HepG2 (cell line): Measurements from ENCODE around the gene NKPD1. TPM values are rescaled to one million over a fixed set of nuclear protein-coding genes. Genes with fewer than 3 reads are reported as not detected.

ENCODE experiments used
- ATAC-seq: fragments of 200-7000 bp; cut with Tn5 transposase; 3 replicates; pipeline ENCODE4 v1.9.1; 2020; ENCODE audit warnings: mild to moderate bottlenecking, moderate library complexity
- BruUV-seq: library from RNA; stranded (reverse); fragments of 400-500 nt; replicated peaks from 2 replicates; lab custom pipeline; 2021; lab: Mats Ljungman, UMichigan
- CTCF ChIA-PET: fragments of 300-600 bp; formaldehyde crosslinking; extraction: SDS; loops from one replicate; lab custom pipeline; 2021; ENCODE audit warnings: low total read pairs, inconsistent platforms, low intra/inter-chr PET ratio; lab: Yijun Ruan, JAX
- POLR2A ChIA-PET: fragments of 350-600 bp; sonication (Branson Sonifier 250); formaldehyde crosslinking; loops from one replicate; lab custom pipeline; 2020; ENCODE audit warnings: antibody characterized with exemption, inconsistent platforms; lab: Yijun Ruan, JAX
- DNase-seq: peaks from one replicate; pipeline ENCODE4 v3.0.0-alpha.2; 2015; ENCODE audit warnings: low spot score
- FAIRE-seq: peaks from 3 replicates; lab custom pipeline; 2011; peaks lifted over from hg19 to GRCh38; lab: Jason Lieb, UNC
- H2AFZ ChIP-seq: one replicate; pipeline ENCODE4 v1.6.1; 2011; ENCODE audit warnings: low read length, inconsistent platforms
- H3K27ac ChIP-seq: fragments of 300-600 bp; 3 replicates; pipeline ENCODE4 v1.8.0; 2011; ENCODE audit warnings: mixed run types, mild to moderate bottlenecking, mixed read lengths, low read length, inconsistent platforms; ENCODE audit not compliant: insufficient read depth; ENCODE audit errors: extremely low read length
- H3K27me3 ChIP-seq, 2 experiments: fragments of 200-600 bp in 1 of 2; 2 replicates in 1 of 2; 3 replicates in 1 of 2; pipeline versions ENCODE4 v1.6.0 to v1.8.0; 2011; ENCODE audit warnings: low read length in 2 of 2, mild to moderate bottlenecking in 2 of 2, moderate library complexity in 2 of 2, inconsistent platforms in 1 of 2; ENCODE audit not compliant: insufficient read depth in 2 of 2, control insufficient read depth in 1 of 2
- H3K36me3 ChIP-seq, 2 experiments: fragments of 200-600 bp in 1 of 2; replicated peaks in 1 of 2; 2 replicates in 1 of 2; 3 replicates in 1 of 2; pipeline versions ENCODE4 v1.5.1 to v1.8.0; 2011; ENCODE audit warnings: low read length in 2 of 2, inconsistent platforms in 1 of 2; ENCODE audit not compliant: insufficient read depth in 2 of 2, control insufficient read depth in 1 of 2
- H3K4me1 ChIP-seq: 2 replicates; pipeline ENCODE4 v1.5.1; 2012; ENCODE audit warnings: low read length, inconsistent platforms; ENCODE audit not compliant: insufficient read depth
- H3K4me2 ChIP-seq: 2 replicates; pipeline ENCODE4 v1.6.0; 2011; ENCODE audit warnings: low read depth, low read length, inconsistent platforms
- H3K4me3 ChIP-seq, 3 experiments: fragments of 200-600 bp in 1 of 3; sonication (generic), shearing (Covaris generic) in 1 of 3; replicated peaks in 1 of 3; 2 replicates each; pipeline ENCODE4 v1.5.1; 2011 to 2016; ENCODE audit warnings: low read length in 3 of 3, inconsistent platforms in 2 of 3, low read depth in 2 of 3, mild to moderate bottlenecking in 2 of 3, control low read depth in 1 of 3, mixed read lengths in 1 of 3; ENCODE audit not compliant: insufficient read depth in 1 of 3
- H3K79me2 ChIP-seq: one replicate; pipeline ENCODE4 v1.6.1; 2011; ENCODE audit warnings: low read length, inconsistent platforms; ENCODE audit not compliant: insufficient read depth
- H3K9ac ChIP-seq: 2 replicates; pipeline ENCODE4 v1.6.0; 2011; ENCODE audit warnings: mild to moderate bottlenecking, low read depth, low read length, inconsistent platforms; ENCODE audit not compliant: insufficient read depth
- H3K9me3 ChIP-seq: 2 replicates; pipeline ENCODE4 v1.5.1; 2012; ENCODE audit warnings: mild to moderate bottlenecking, low read length
- H4K20me1 ChIP-seq: 2 replicates; pipeline ENCODE4 v1.6.0; 2011; ENCODE audit warnings: inconsistent platforms, mild to moderate bottlenecking, low read length, moderate library complexity; ENCODE audit not compliant: insufficient read depth
- ARHGAP35 ChIP-seq: sonication (generic); formaldehyde crosslinking; IDR thresholded peaks from 2 replicates; pipeline ENCODE4 v1.9.0; 2022; ENCODE audit warnings: mild to moderate bottlenecking, inconsistent platforms, moderate library complexity, missing genetic modification reagents, borderline replicate concordance
- GTF3A ChIP-seq: sonication (generic); formaldehyde crosslinking; conservative IDR thresholded peaks from 2 replicates; pipeline ENCODE4 v1.4.0; 2020; ENCODE audit warnings: mild to moderate bottlenecking, missing genetic modification reagents
- HDAC6 ChIP-seq: fragments of 200-600 bp; sonication (generic); IDR thresholded peaks from 2 replicates; pipeline ENCODE4 v1.7.0; 2017; ENCODE audit warnings: mild to moderate bottlenecking, antibody characterized with exemption, low read length, low read depth
- LCORL ChIP-seq, 2 experiments: fragments of 450-650 bp in 1 of 2; sonication (generic) in 1 of 2; formaldehyde crosslinking in 1 of 2; IDR thresholded peaks; 2 replicates each; pipeline versions ENCODE4 v1.5.0 to v1.6.1; 2017 to 2020; ENCODE audit warnings: antibody characterized with exemption in 1 of 2, missing genetic modification reagents in 1 of 2
- NFKB2 ChIP-seq: sonication (generic); formaldehyde crosslinking; IDR thresholded peaks from 2 replicates; pipeline ENCODE4 v1.4.0; 2020; ENCODE audit warnings: missing genetic modification reagents, borderline replicate concordance
- RBM22 ChIP-seq: fragments of 200-400 bp; formaldehyde crosslinking; optimal IDR thresholded peaks from 2 replicates; pipeline ENCODE3; 2017; ENCODE audit warnings: mild to moderate bottlenecking, low read length, moderate library complexity
- SMC3 ChIP-seq: IDR thresholded peaks from 2 replicates; pipeline ENCODE4 v1.6.1; 2011; ENCODE audit warnings: low read length, improper control_type of control experiment
- SNAPC2 ChIP-seq: sonication (generic); formaldehyde crosslinking; IDR thresholded peaks from 2 replicates; pipeline ENCODE4 v1.8.1; 2022; ENCODE audit warnings: mild to moderate bottlenecking, missing genetic modification reagents
- TARDBP ChIP-seq: sonication (generic); formaldehyde crosslinking; IDR thresholded peaks from 2 replicates; pipeline ENCODE4 v1.8.0; 2022; ENCODE audit warnings: mild to moderate bottlenecking, missing genetic modification reagents
- TCF12 ChIP-seq, 2 experiments: fragments of 450-650 bp in 1 of 2; sonication (generic) in 1 of 2; formaldehyde crosslinking in 1 of 2; IDR thresholded peaks; 2 replicates each; pipeline versions ENCODE4 v1.6.1 to v1.8.0; 2017 to 2022; ENCODE audit warnings: antibody characterized with exemption in 1 of 2, mild to moderate bottlenecking in 1 of 2, missing genetic modification reagents in 1 of 2, moderate library complexity in 1 of 2
- ZC3H4 ChIP-seq: sonication (generic); formaldehyde crosslinking; IDR thresholded peaks from 2 replicates; pipeline ENCODE4 v1.4.0; 2020; ENCODE audit warnings: missing genetic modification reagents, borderline replicate concordance
- ZNF101 ChIP-seq: sonication (generic); formaldehyde crosslinking; IDR thresholded peaks from 2 replicates; pipeline ENCODE4 v1.4.0; 2020; ENCODE audit warnings: mild to moderate bottlenecking, low read depth, missing genetic modification reagents, borderline replicate concordance
- ZNF20 ChIP-seq: sonication (generic); formaldehyde crosslinking; IDR thresholded peaks from 2 replicates; pipeline ENCODE4 v1.4.0; 2020; ENCODE audit warnings: mild to moderate bottlenecking, moderate library complexity, missing genetic modification reagents
- ZNF24 ChIP-seq: fragments of 450-650 bp; IDR thresholded peaks from 2 replicates; pipeline ENCODE4 v1.6.1; 2017; ENCODE audit warnings: antibody characterized with exemption, mild to moderate bottlenecking
- ZNF496 ChIP-seq: sonication (generic); formaldehyde crosslinking; IDR thresholded peaks from 2 replicates; pipeline ENCODE4 v1.8.1; 2023; ENCODE audit warnings: mild to moderate bottlenecking, moderate library complexity, missing genetic modification reagents; ENCODE audit not compliant: insufficient replicate concordance
- ZNF567 ChIP-seq: sonication (generic); formaldehyde crosslinking; IDR thresholded peaks from 2 replicates; pipeline ENCODE4 v1.8.1; 2023; ENCODE audit warnings: mild to moderate bottlenecking, missing genetic modification reagents, borderline replicate concordance
- WGBS: methylation state at CpG from one replicate; pipeline ENCODE4 v1.1.6; 2017; ENCODE audit warnings: low lambda C conversion rate; 5-methylcytosine and 5-hydroxymethylcytosine counted together
- in situ Hi-C: cut with HindIII; loops from 2 replicates; pipeline ENCODE4 v1.10.0; 2017; ENCODE audit warnings: low pct_unique_long_range_greater_than_20kb; ENCODE audit not compliant: extremely low pct_ligation_motif_present
- intact Hi-C: fragments of 100-400 bp; cut with micrococcal nuclease; formaldehyde crosslinking; loops from one replicate; pipeline ENCODE4 v1.10.0; 2022; ENCODE audit not compliant: unreplicated experiment
- polyA plus RNA-seq, 8 experiments: library from polyadenylated mRNA; depleted of rRNA in 3 of 8; stranded (reverse) in 7 of 8; unstranded in 1 of 8; fragments of >200 nt; fragmentation: Illumina TruSeq in 4 of 8; extraction: Trizol in 4 of 8; gene quantifications; 2 replicates each; pipeline versions ENCODE4 v1.2.1 to v1.2.3, GENCODE V29; 2011 to 2016; ENCODE audit warnings: low read depth in 4 of 8, missing spikeins in 1 of 8, mixed read lengths in 1 of 8; ENCODE audit not compliant: insufficient read depth in 1 of 8
- total RNA-seq, 5 experiments: library from RNA; depleted of rRNA; stranded (reverse); fragments of >200 nt; fragmentation: Illumina TruSeq; extraction: Trizol; gene quantifications; 2 replicates each; pipeline ENCODE4 v1.2.3, GENCODE V29; 2016; ENCODE audit warnings: low read depth in 1 of 5
- TF ChIP-seq, protein P1 (sequence below): sonication (generic); formaldehyde crosslinking; IDR thresholded peaks from 2 replicates; pipeline ENCODE4 v1.8.0; 2022; ENCODE audit warnings: low read depth, missing genetic modification reagents
- TF ChIP-seq, protein P2 (sequence below): IDR thresholded peaks from 2 replicates; pipeline ENCODE4 v1.6.1; 2016; ENCODE audit warnings: low read depth, borderline replicate concordance
- TF ChIP-seq, protein P3 (sequence below): sonication (generic); formaldehyde crosslinking; IDR thresholded peaks from 2 replicates; pipeline ENCODE4 v1.9.0; 2021; ENCODE audit warnings: missing genetic modification reagents, mild to moderate bottlenecking, borderline replicate concordance

Gene NKPD1
- total and polyA plus RNA-seq, 2 of the 13 experiments (the other 11 are each of a cell fraction or from before 2014, with no cell fraction given), result 0.03 TPM; not detected in 1

DNA sequence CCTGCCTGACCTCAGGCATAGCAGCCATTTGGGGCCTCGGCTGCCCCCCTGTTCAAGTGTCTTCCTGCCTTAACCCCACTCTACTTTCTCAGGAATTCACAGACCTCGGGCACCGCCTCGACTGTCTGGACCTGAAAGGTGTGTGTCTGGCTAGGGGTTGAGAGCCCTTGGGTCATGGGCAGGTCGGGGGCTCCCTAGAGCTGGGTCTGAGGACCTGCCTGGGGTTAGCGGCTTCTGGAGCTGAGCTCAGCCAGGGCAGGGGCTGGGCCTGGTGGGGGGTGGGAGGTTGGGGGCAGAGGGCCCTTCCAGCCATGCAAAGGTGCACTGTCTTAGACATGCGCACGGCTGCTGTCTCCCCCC lies 20.7 kb downstream of the NKPD1 start:
- ChIA-PET CTCF (no interaction called here), POLR2A (no interaction called here)
- H3K4me3 ChIP-seq, result no peak overlapping the region
- DNase-seq (no peak), FAIRE-seq (no peak), ATAC-seq (no peak)
- H4K20me1 ChIP-seq, result no peaks in the 10 kb centered on the region
- no peaks in the 10 kb centered on the region for H3K9me3 ChIP-seq
- H3K27ac ChIP-seq, result no peak overlapping the region
- intact Hi-C loops, result no loop called here
- no peak overlapping the region for H2AFZ ChIP-seq
- H3K4me2 ChIP-seq, result no peak overlapping the region
- BruUV-seq, result no TSS peak
- in situ Hi-C loops, result no loop called here
- 96% methylated on average over 5 of the region's 8 CpGs for WGBS
- peaks cover 17% of the 10 kb centered on the region for H3K79me2 ChIP-seq
- H3K9ac ChIP-seq, result no peak overlapping the region
- TF ChIP-seq LCORL (IDR thresholded peaks at IDR 0.05) (no peak), LCORL (CRISPR knock-in tag; IDR thresholded peaks at IDR 0.05) (no peak), ZNF20 (CRISPR knock-in tag) (no peak), NFKB2 (CRISPR knock-in tag) (no peak), SNAPC2 (CRISPR knock-in tag) (no peak), ZNF567 (CRISPR knock-in tag) (no peak), HDAC6 (no peak), ZNF101 (CRISPR knock-in tag) (no peak), TCF12 (IDR thresholded peaks at IDR 0.05) (no peak), TCF12 (CRISPR knock-in tag; IDR thresholded peaks at IDR 0.05) (no peak), ZNF496 (CRISPR knock-in tag) (no peak), ZNF24 (no peak), GTF3A (CRISPR knock-in tag) (no peak), SMC3 (no peak), RBM22 (no peak), ZC3H4 (CRISPR knock-in tag) (no peak), TARDBP (no peak), ARHGAP35 (no peak)
- TF ChIP-seq, protein P1, sequence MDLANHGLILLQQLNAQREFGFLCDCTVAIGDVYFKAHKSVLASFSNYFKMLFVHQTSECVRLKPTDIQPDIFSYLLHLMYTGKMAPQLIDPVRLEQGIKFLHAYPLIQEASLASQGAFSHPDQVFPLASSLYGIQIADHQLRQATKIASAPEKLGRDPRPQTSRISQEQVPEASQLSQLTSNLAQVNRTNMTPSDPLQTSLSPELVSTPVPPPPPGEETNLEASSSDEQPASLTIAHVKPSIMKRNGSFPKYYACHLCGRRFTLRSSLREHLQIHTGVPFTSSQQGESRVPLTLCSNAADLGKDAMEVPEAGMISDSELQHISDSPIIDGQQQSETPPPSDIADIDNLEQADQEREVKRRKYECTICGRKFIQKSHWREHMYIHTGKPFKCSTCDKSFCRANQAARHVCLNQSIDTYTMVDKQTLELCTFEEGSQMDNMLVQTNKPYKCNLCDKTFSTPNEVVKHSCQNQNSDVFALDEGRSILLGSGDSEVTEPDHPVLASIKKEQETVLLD (CRISPR knock-in tag), result no peak
- TF ChIP-seq, protein P2, sequence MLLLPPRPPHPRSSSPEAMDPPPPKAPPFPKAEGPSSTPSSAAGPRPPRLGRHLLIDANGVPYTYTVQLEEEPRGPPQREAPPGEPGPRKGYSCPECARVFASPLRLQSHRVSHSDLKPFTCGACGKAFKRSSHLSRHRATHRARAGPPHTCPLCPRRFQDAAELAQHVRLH (CRISPR knock-in tag), result no peak
- TF ChIP-seq, protein P3, sequence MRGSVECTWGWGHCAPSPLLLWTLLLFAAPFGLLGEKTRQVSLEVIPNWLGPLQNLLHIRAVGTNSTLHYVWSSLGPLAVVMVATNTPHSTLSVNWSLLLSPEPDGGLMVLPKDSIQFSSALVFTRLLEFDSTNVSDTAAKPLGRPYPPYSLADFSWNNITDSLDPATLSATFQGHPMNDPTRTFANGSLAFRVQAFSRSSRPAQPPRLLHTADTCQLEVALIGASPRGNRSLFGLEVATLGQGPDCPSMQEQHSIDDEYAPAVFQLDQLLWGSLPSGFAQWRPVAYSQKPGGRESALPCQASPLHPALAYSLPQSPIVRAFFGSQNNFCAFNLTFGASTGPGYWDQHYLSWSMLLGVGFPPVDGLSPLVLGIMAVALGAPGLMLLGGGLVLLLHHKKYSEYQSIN (CRISPR knock-in tag), result no peak
- no peaks in the 10 kb centered on the region for H3K27me3 ChIP-seq
- H3K4me1 ChIP-seq, result peaks cover 27% of the 10 kb centered on the region
- peaks cover 9 to 10% of the 10 kb centered on the region in 2 experiments; a peak in 3 of 5 replicates for H3K36me3 ChIP-seq
